Right lobe of liver (tissue), 6 donors: ENCODE data around the gene TADA2B. TPM values are rescaled to one million over a fixed set of nuclear protein-coding genes. Genes with fewer than 3 reads are reported as not detected.
A peak's percentile ranks its signal among the peaks of the same experiment; 100 is the strongest.

Source experiments
- ATAC-seq, 4 donors: fragments of 200-7000 bp; cut with Tn5 transposase; one replicate each; pipeline ENCODE4 v1.9.1; 2020; ENCODE audit warnings: mild to moderate bottlenecking in 4 of 4, moderate library complexity in 4 of 4
- DNase-seq, 3 donors: peaks; one replicate each; pipeline ENCODE4 v3.0.0-alpha.2; 2020
- H3K27ac ChIP-seq, 3 donors: fragments of 200-600 bp; one replicate each; pipeline ENCODE4 v1.8.0; 2022
- H3K27me3 ChIP-seq, 2 donors: fragments of 200-600 bp; one replicate each; pipeline ENCODE4 v1.8.0; 2022
- H3K36me3 ChIP-seq, 4 donors: fragments of 200-600 bp; sonication (generic) in 1 of 4; one replicate each; pipeline versions ENCODE4 v1.5.1 to v1.8.0; 2017 to 2022; ENCODE audit warnings: control low read depth in 1 of 4
- H3K4me1 ChIP-seq, 4 donors: fragments of 200-600 bp; sonication (generic) in 1 of 4; one replicate each; pipeline versions ENCODE4 v1.5.1 to v1.8.0; 2017 to 2022; ENCODE audit warnings: control low read depth in 1 of 4
- H3K4me3 ChIP-seq, 3 donors: fragments of 200-600 bp; one replicate each; pipeline ENCODE4 v1.8.0; 2022
- H3K9me3 ChIP-seq, 4 donors: fragments of 200-600 bp; sonication (generic) in 1 of 4; one replicate each; pipeline versions ENCODE4 v1.5.1 to v1.8.0; 2017 to 2022; ENCODE audit warnings: control low read depth in 1 of 4
- POLR2A ChIP-seq: fragments of 450-650 bp; IDR thresholded peaks from one replicate; pipeline ENCODE4 v1.6.1; 2017; ENCODE audit warnings: antibody characterized with exemption, mild to moderate bottlenecking
- WGBS: methylation state at CpG from one replicate; pipeline ENCODE4 v1.1.6; 2018; ENCODE audit warnings: low coverage, low lambda C conversion rate; ENCODE audit not compliant: insufficient coverage; ENCODE audit errors: missing lambda C conversion rate; 5-methylcytosine and 5-hydroxymethylcytosine counted together
- intact Hi-C, 2 donors: fragments of 100-400 bp; cut with DNase I; formaldehyde crosslinking; loops; one replicate each; pipeline versions ENCODE4 v1.11.2 to v1.14.1; 2022
- total RNA-seq, 6 experiments: library from RNA; depleted of rRNA in 2 of 6; stranded (reverse); fragments of >200 nt in 2 of 6; fragmentation: NEBNext Ultra II Directional in 3 of 6; extraction: Animal tissue kit (Norgen Biotek cat#: 25700) in 3 of 6; gene quantifications; one replicate each; pipeline versions ENCODE4 v1.1.0 to v1.2.4, GENCODE V29; 2016 to 2023
- TF ChIP-seq, protein P1 (sequence below), 4 donors: fragments of 200-600 bp in 3 of 4; fragments of 450-650 bp in 1 of 4; IDR thresholded peaks; one replicate each; pipeline versions ENCODE4 v1.5.1 to v1.8.0; 2016 to 2022; ENCODE audit warnings: antibody characterized with exemption in 4 of 4, mild to moderate bottlenecking in 2 of 4
- donor health status: DM: no; HTN: yes; CAD: no.
- donor health status: DM: no; HTN: no; CAD: no.
- donor health status: DM: no; HTN: no; CAD: no.
- donor health status: DM: no; HTN: yes; CAD: no.
- donor health status: DM: no; HTN: yes; CAD: no.

TADA2B gene
- total RNA-seq, 6 experiments from 2014 or later = 12.1 to 16.3 (median 14.0) TPM

- Histone ChIP-seq H3K27me3 (no peaks in the 10 kb centered on the region), H3K9me3 (no peaks in the 10 kb centered on the region), H3K36me3 (peaks cover 0 to 49% (median 5%) of the 10 kb centered on the region in 4 donors), H3K4me3 (peak overlapping the region in 1 of 3 donors; percentile 28), H3K4me1 (peaks cover 0 to 32% (median 12%) of the 10 kb centered on the region in 4 donors), H3K27ac (peak overlapping the region in 2 of 3 donors; percentile 54 to 67)
- no peak for TF ChIP-seq POLR2A
- TF ChIP-seq, protein P1, sequence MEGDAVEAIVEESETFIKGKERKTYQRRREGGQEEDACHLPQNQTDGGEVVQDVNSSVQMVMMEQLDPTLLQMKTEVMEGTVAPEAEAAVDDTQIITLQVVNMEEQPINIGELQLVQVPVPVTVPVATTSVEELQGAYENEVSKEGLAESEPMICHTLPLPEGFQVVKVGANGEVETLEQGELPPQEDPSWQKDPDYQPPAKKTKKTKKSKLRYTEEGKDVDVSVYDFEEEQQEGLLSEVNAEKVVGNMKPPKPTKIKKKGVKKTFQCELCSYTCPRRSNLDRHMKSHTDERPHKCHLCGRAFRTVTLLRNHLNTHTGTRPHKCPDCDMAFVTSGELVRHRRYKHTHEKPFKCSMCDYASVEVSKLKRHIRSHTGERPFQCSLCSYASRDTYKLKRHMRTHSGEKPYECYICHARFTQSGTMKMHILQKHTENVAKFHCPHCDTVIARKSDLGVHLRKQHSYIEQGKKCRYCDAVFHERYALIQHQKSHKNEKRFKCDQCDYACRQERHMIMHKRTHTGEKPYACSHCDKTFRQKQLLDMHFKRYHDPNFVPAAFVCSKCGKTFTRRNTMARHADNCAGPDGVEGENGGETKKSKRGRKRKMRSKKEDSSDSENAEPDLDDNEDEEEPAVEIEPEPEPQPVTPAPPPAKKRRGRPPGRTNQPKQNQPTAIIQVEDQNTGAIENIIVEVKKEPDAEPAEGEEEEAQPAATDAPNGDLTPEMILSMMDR (IDR thresholded peaks at IDR 0.05) = no peak
- WGBS = 89% methylated on average over 3 of the region's 12 CpGs
- DNase-seq (no peak), ATAC-seq (peak in 1 of 4 donors; percentile 1)
- intact Hi-C loops = no loop called here
These were observed 27.7 kb upstream of the TADA2B start for GRCh38 chr4:7015383-7016035.

- H3K27me3 ChIP-seq = no peaks in the 10 kb centered on the region
- no peaks in the 10 kb centered on the region for H3K9me3 ChIP-seq
- peaks cover 0 to 49% (median 5%) of the 10 kb centered on the region in 4 donors for H3K36me3 ChIP-seq
- WGBS = 43% methylated on average over 6 of the region's 11 CpGs
- intact Hi-C loops = no loop called here
- no peak for DNase-seq
- TF ChIP-seq, protein P1 (IDR thresholded peaks at IDR 0.05) = no peak
- TF ChIP-seq POLR2A = no peak
- H3K4me1 ChIP-seq = peaks cover 0 to 32% (median 12%) of the 10 kb centered on the region in 4 donors
- peak overlapping the region in 1 of 3 donors; percentile 28 for H3K4me3 ChIP-seq
- H3K27ac ChIP-seq = peak overlapping the region in 2 of 3 donors; percentile 54 to 67
- peak; percentile 8 to 17 (median 12) for ATAC-seq
These were observed 27.1 kb upstream of the TADA2B start for GRCh38 chr4:7016086-7016485.

GRCh38 chr4:7016512-7016911, 26.7 kb upstream of the TADA2B start:
- ATAC-seq (peak; percentile 17 to 46 (median 29)), DNase-seq (no peak)
- H3K4me3 ChIP-seq = peak overlapping the region in 1 of 3 donors; percentile 28
- peak overlapping the region in 2 of 3 donors; percentile 54 to 67 for H3K27ac ChIP-seq
- TF ChIP-seq POLR2A = no peak
- TF ChIP-seq, protein P1 (IDR thresholded peaks at IDR 0.05) = no peak
- intact Hi-C loops = no loop called here
- peaks cover 0 to 48% (median 5%) of the 10 kb centered on the region in 4 donors for H3K36me3 ChIP-seq
- H3K27me3 ChIP-seq = no peaks in the 10 kb centered on the region
- peaks cover 0 to 32% (median 12%) of the 10 kb centered on the region in 4 donors for H3K4me1 ChIP-seq
- no peaks in the 10 kb centered on the region for H3K9me3 ChIP-seq
- WGBS = 51% methylated on average over 6 of the region's 6 CpGs

DNA sequence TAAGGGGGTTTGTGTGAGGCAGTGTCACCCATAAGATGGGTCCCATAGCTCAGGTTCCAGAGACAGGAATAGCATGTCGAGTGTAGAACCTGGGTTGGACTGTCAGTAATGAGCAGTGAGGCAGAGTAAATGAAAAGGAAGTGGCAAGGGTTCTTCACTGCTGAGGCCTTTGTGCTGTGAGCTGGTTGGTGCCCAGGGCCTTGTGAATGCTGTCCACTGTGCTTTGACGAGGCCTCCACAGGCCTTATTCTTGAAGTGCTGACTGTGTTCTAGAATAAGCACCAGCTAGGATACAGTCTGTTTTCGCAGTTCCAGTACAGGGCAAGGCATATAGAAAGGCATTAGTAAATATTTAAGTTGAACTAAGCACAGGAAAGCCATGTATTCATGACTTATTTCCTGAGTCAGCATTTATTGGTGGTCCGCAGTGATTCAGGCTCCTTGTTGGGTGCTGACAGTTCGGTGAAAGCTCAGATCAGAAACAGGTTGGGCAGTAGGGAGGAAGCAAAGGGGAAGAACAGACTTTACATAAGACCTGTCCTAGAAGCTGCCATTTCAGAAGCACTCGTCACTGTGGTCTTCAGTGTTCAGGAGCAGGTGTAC, 25.6 kb upstream of the TADA2B start:
- DNase-seq = no peak
- H3K4me3 ChIP-seq = no peak overlapping the region
- ATAC-seq = no peak
- intact Hi-C loops = no loop called here
- H3K27me3 ChIP-seq = no peaks in the 10 kb centered on the region
- WGBS = 95% methylated on average over 6 of the region's 6 CpGs
- H3K9me3 ChIP-seq = no peaks in the 10 kb centered on the region
- peaks cover 0 to 32% (median 12%) of the 10 kb centered on the region in 4 donors for H3K4me1 ChIP-seq
- TF ChIP-seq POLR2A = no peak
- TF ChIP-seq, protein P1 (IDR thresholded peaks at IDR 0.05) = no peak
- peak overlapping the region in 2 of 3 donors; percentile 33 to 54 for H3K27ac ChIP-seq
- peaks cover 0 to 45% (median 4%) of the 10 kb centered on the region in 4 donors for H3K36me3 ChIP-seq
